CD8-positive, alpha-beta memory T cell (primary cell): ENCODE data around the gene C1orf116. TPM values are rescaled to one million over a fixed set of nuclear protein-coding genes. Genes with fewer than 3 reads are reported as not detected.

Experiments used
- CTCF ChIA-PET: fragments of 350-600 bp; sonication (Branson Sonifier 250); formaldehyde crosslinking; loops from one replicate; lab custom pipeline; 2021; ENCODE audit warnings: antibody characterized with exemption; lab: Charles Lee
- POLR2A ChIA-PET: fragments of 350-600 bp; sonication (Branson Sonifier 250); formaldehyde crosslinking; loops from one replicate; lab custom pipeline; 2021; ENCODE audit warnings: antibody characterized with exemption; lab: Charles Lee
- DNase-seq, 5 donors: peaks; one replicate each; pipeline versions ENCODE4 v3.0.0 to v3.0.0-alpha.2; 2020 to 2022; ENCODE audit warnings: mixed read lengths in 1 of 5
- H3K27ac ChIP-seq: one replicate; pipeline ENCODE4 v1.7.0; 2013; ENCODE audit warnings: low read depth, mild to moderate bottlenecking, low read length, moderate library complexity
- H3K27me3 ChIP-seq: 2 replicates; pipeline ENCODE4 v1.7.0; 2013; ENCODE audit warnings: low read length, mild to moderate bottlenecking; ENCODE audit not compliant: insufficient read depth, poor library complexity, severe bottlenecking
- H3K36me3 ChIP-seq: 2 replicates; pipeline ENCODE4 v1.7.0; 2013; ENCODE audit warnings: mild to moderate bottlenecking, low read length, moderate library complexity; ENCODE audit not compliant: insufficient read depth
- H3K4me1 ChIP-seq: 2 replicates; pipeline ENCODE4 v1.7.0; 2013; ENCODE audit warnings: mild to moderate bottlenecking, low read length, moderate library complexity; ENCODE audit not compliant: insufficient read depth
- H3K4me3 ChIP-seq: 2 replicates; pipeline ENCODE4 v1.7.0; 2013; ENCODE audit warnings: mild to moderate bottlenecking, low read length
- H3K9me3 ChIP-seq: 2 replicates; pipeline ENCODE4 v1.7.0; 2013; ENCODE audit warnings: mild to moderate bottlenecking, low read length
- H3K27ac Mint-ChIP-seq, 8 donors: one replicate each; pipeline ENCODE4 v1.8.0; 2020 to 2021; ENCODE audit warnings: mixed read lengths in 8 of 8, mild to moderate bottlenecking in 6 of 8, inconsistent platforms in 3 of 8, moderate library complexity in 3 of 8
- H3K27me3 Mint-ChIP-seq, 2 donors: one replicate each; pipeline ENCODE4 v1.8.0; 2020 to 2021; ENCODE audit warnings: mixed read lengths in 2 of 2, mild to moderate bottlenecking in 1 of 2, moderate library complexity in 1 of 2
- H3K36me3 Mint-ChIP-seq, 3 donors: one replicate each; pipeline ENCODE4 v1.8.0; 2020 to 2021; ENCODE audit warnings: mixed read lengths in 3 of 3, inconsistent platforms in 1 of 3, mild to moderate bottlenecking in 1 of 3
- H3K4me1 Mint-ChIP-seq, 3 donors: one replicate each; pipeline ENCODE4 v1.8.0; 2020 to 2021; ENCODE audit warnings: mixed read lengths in 3 of 3, inconsistent platforms in 1 of 3, mild to moderate bottlenecking in 1 of 3
- H3K4me3 Mint-ChIP-seq, 7 donors: one replicate each; pipeline ENCODE4 v1.8.0; 2020 to 2021; ENCODE audit warnings: mixed read lengths in 7 of 7, mild to moderate bottlenecking in 6 of 7, moderate library complexity in 4 of 7, inconsistent platforms in 2 of 7
- H3K9me3 Mint-ChIP-seq, 5 donors: one replicate each; pipeline ENCODE4 v1.8.0; 2020 to 2022; ENCODE audit warnings: mixed read lengths in 5 of 5, mild to moderate bottlenecking in 3 of 5, moderate library complexity in 2 of 5, inconsistent platforms in 1 of 5
- polyA plus RNA-seq: library from polyadenylated mRNA; unstranded; fragments of 300-500 nt; fragmentation: Illumina TruSeq; gene quantifications from one replicate; pipeline ENCODE4 v1.2.3, GENCODE V29; 2021
- total RNA-seq, 2 experiments: library from RNA; stranded (reverse); gene quantifications; one replicate each; pipeline ENCODE4 v1.2.3, GENCODE V29; 2021

C1orf116 gene
- total and polyA plus RNA-seq, 3 experiments from 2014 or later = not detected

GRCh38 chr1:206987873-206988272, 44.7 kb downstream of the C1orf116 start:
- no peaks in the 10 kb centered on the region for H3K4me1 Mint-ChIP-seq
- H3K27ac ChIP-seq = no peak overlapping the region
- no peaks in the 10 kb centered on the region for H3K36me3 ChIP-seq
- no peaks in the 10 kb centered on the region for H3K9me3 Mint-ChIP-seq
- H3K27me3 ChIP-seq = no peaks in the 10 kb centered on the region
- no peak overlapping the region for H3K27ac Mint-ChIP-seq
- ChIA-PET CTCF (interaction anchor here (0.9 to 1.8 kb wide), 2 partner anchors 17 to 323 kb away, joined by 3 to 8 read pairs; no protein-coding TSS in a partner anchor), POLR2A (no interaction called here)
- no peak overlapping the region for H3K4me3 Mint-ChIP-seq
- peaks cover 22 to 62% of the 10 kb centered on the region in 2 donors for H3K27me3 Mint-ChIP-seq
- no peak for DNase-seq
- no peaks in the 10 kb centered on the region for H3K36me3 Mint-ChIP-seq
- H3K4me1 ChIP-seq = no peaks in the 10 kb centered on the region
- H3K9me3 ChIP-seq = no peaks in the 10 kb centered on the region
- no peak overlapping the region for H3K4me3 ChIP-seq

- POLR2A ChIA-PET = no interaction called here
- H3K9me3 Mint-ChIP-seq = no peaks in the 10 kb centered on the region
- Histone ChIP-seq H3K27ac (no peak overlapping the region), H3K4me1 (no peaks in the 10 kb centered on the region), H3K4me3 (no peak overlapping the region), H3K36me3 (no peaks in the 10 kb centered on the region), H3K9me3 (no peaks in the 10 kb centered on the region), H3K27me3 (no peaks in the 10 kb centered on the region)
- no peaks in the 10 kb centered on the region for H3K4me1 Mint-ChIP-seq
- no peak overlapping the region for H3K27ac Mint-ChIP-seq
- H3K36me3 Mint-ChIP-seq = no peaks in the 10 kb centered on the region
- CTCF ChIA-PET = interaction anchor here (1.2 to 1.8 kb wide), 2 partner anchors 18 to 323 kb away, joined by 4 to 8 read pairs; no protein-coding TSS in a partner anchor
- no peak overlapping the region for H3K4me3 Mint-ChIP-seq
- peaks cover 19 to 52% of the 10 kb centered on the region in 2 donors for H3K27me3 Mint-ChIP-seq
- DNase-seq = no peak
These were observed 45.7 kb downstream of the C1orf116 start for GRCh38 chr1:206986885-206987284.

GRCh38 chr1:206986402-206986801, 46.2 kb downstream of the C1orf116 start:
- POLR2A ChIA-PET = no interaction called here
- no peaks in the 10 kb centered on the region for H3K36me3 Mint-ChIP-seq

GRCh38 chr1:206985162-206985749, 47.3 kb downstream of the C1orf116 start:
- Mint-ChIP-seq H3K27me3 (peaks cover 19 to 39% of the 10 kb centered on the region in 2 donors), H3K36me3 (no peaks in the 10 kb centered on the region)
- CTCF ChIA-PET = no interaction called here

More at GRCh38 chr1:206986402-206986801, 46.2 kb downstream of the C1orf116 start:
- no peak overlapping the region for H3K4me3 ChIP-seq
- H3K36me3 ChIP-seq = no peaks in the 10 kb centered on the region
- H3K27me3 ChIP-seq = no peaks in the 10 kb centered on the region
- Mint-ChIP-seq H3K27me3 (peaks cover 19 to 48% of the 10 kb centered on the region in 2 donors), H3K9me3 (no peaks in the 10 kb centered on the region), H3K27ac (no peak overlapping the region), H3K4me3 (no peak overlapping the region), H3K4me1 (no peaks in the 10 kb centered on the region)
- no peaks in the 10 kb centered on the region for H3K9me3 ChIP-seq
- CTCF ChIA-PET = interaction anchor here (1.2 to 1.8 kb wide), 2 partner anchors 19 to 323 kb away, joined by 4 to 8 read pairs; no protein-coding TSS in a partner anchor
- no peak overlapping the region for H3K27ac ChIP-seq
- no peaks in the 10 kb centered on the region for H3K4me1 ChIP-seq
- DNase-seq = no peak

GRCh38 chr1:206982216-206982615, 50.3 kb downstream of the C1orf116 start:
- no peaks in the 10 kb centered on the region for H3K9me3 Mint-ChIP-seq

More at GRCh38 chr1:206985162-206985749, 47.3 kb downstream of the C1orf116 start:
- Histone ChIP-seq H3K27me3 (no peaks in the 10 kb centered on the region), H3K4me1 (no peaks in the 10 kb centered on the region), H3K4me3 (no peak overlapping the region), H3K9me3 (no peaks in the 10 kb centered on the region), H3K27ac (no peak overlapping the region), H3K36me3 (no peaks in the 10 kb centered on the region)
- H3K9me3 Mint-ChIP-seq = no peaks in the 10 kb centered on the region
- no peak overlapping the region for H3K4me3 Mint-ChIP-seq
- POLR2A ChIA-PET = no interaction called here
- no peak overlapping the region for H3K27ac Mint-ChIP-seq
- H3K4me1 Mint-ChIP-seq = no peaks in the 10 kb centered on the region
- no peak for DNase-seq

GRCh38 chr1:206979379-206980043, 53.0 kb downstream of the C1orf116 start:
- no peak for DNase-seq
- Mint-ChIP-seq H3K27me3 (peaks cover 7 to 11% of the 10 kb centered on the region in 2 donors), H3K4me3 (no peak overlapping the region), H3K4me1 (no peaks in the 10 kb centered on the region), H3K9me3 (no peaks in the 10 kb centered on the region), H3K27ac (no peak overlapping the region), H3K36me3 (no peaks in the 10 kb centered on the region)
- H3K36me3 ChIP-seq = no peaks in the 10 kb centered on the region
- H3K27ac ChIP-seq = no peak overlapping the region
- no peak overlapping the region for H3K4me3 ChIP-seq
- POLR2A ChIA-PET = no interaction called here
- no peaks in the 10 kb centered on the region for H3K27me3 ChIP-seq
- no peaks in the 10 kb centered on the region for H3K4me1 ChIP-seq
- H3K9me3 ChIP-seq = no peaks in the 10 kb centered on the region
- CTCF ChIA-PET = interaction anchor here (0.8 to 5.0 kb wide), 5 partner anchors 8 to 344 kb away, joined by 3 to 23 read pairs (median 4); partner anchors contain the start of genes DYRK3, FCAMR and FCMR

More at GRCh38 chr1:206982216-206982615, 50.3 kb downstream of the C1orf116 start:
- no peaks in the 10 kb centered on the region for H3K9me3 ChIP-seq
- H3K27ac ChIP-seq = no peak overlapping the region
- H3K36me3 Mint-ChIP-seq = no peaks in the 10 kb centered on the region
- no peaks in the 10 kb centered on the region for H3K4me1 Mint-ChIP-seq
- CTCF ChIA-PET = interaction anchor here (0.7 to 5.0 kb wide), 34 partner anchors 9 to 503 kb away, joined by 3 to 23 read pairs (median 4); partner anchors contain the start of genes DYRK3, FCAMR, FCMR and IL20
- no peak overlapping the region for H3K4me3 ChIP-seq
- peak; percentile 32 to 65 (median 39) for DNase-seq
- H3K4me3 Mint-ChIP-seq = no peak overlapping the region
- H3K4me1 ChIP-seq = no peaks in the 10 kb centered on the region
- H3K36me3 ChIP-seq = no peaks in the 10 kb centered on the region
- no peaks in the 10 kb centered on the region for H3K27me3 ChIP-seq
- no peak overlapping the region for H3K27ac Mint-ChIP-seq
- peaks cover 20 to 25% of the 10 kb centered on the region in 2 donors for H3K27me3 Mint-ChIP-seq
- POLR2A ChIA-PET = no interaction called here

GRCh38 chr1:206978259-206978658, 54.3 kb downstream of the C1orf116 start:
- POLR2A ChIA-PET = no interaction called here
- Mint-ChIP-seq H3K4me3 (no peak overlapping the region), H3K27ac (no peak overlapping the region), H3K9me3 (no peaks in the 10 kb centered on the region), H3K36me3 (no peaks in the 10 kb centered on the region), H3K4me1 (no peaks in the 10 kb centered on the region), H3K27me3 (peaks cover 3 to 11% of the 10 kb centered on the region in 2 donors)
- no peaks in the 10 kb centered on the region for H3K9me3 ChIP-seq
- no peak overlapping the region for H3K27ac ChIP-seq
- no peak overlapping the region for H3K4me3 ChIP-seq
- no peaks in the 10 kb centered on the region for H3K27me3 ChIP-seq
- no peaks in the 10 kb centered on the region for H3K4me1 ChIP-seq
- no peaks in the 10 kb centered on the region for H3K36me3 ChIP-seq
- DNase-seq = no peak
- CTCF ChIA-PET = no interaction called here

GRCh38 chr1:206975306-206975705, 57.2 kb downstream of the C1orf116 start:
- Histone ChIP-seq H3K4me1 (no peaks in the 10 kb centered on the region), H3K4me3 (no peak overlapping the region), H3K27ac (no peak overlapping the region), H3K36me3 (no peaks in the 10 kb centered on the region), H3K27me3 (no peaks in the 10 kb centered on the region), H3K9me3 (no peaks in the 10 kb centered on the region)
- no peak for DNase-seq
- ChIA-PET POLR2A (no interaction called here), CTCF (interaction anchor here (0.6 kb wide), 1 partner anchor 9 kb away, joined by 3 read pairs; no protein-coding TSS in a partner anchor)
- Mint-ChIP-seq H3K9me3 (no peaks in the 10 kb centered on the region), H3K4me1 (no peaks in the 10 kb centered on the region), H3K36me3 (no peaks in the 10 kb centered on the region), H3K27ac (no peak overlapping the region), H3K27me3 (peaks cover 8 to 18% of the 10 kb centered on the region in 2 donors), H3K4me3 (no peak overlapping the region)
